NT2/D1 (cell line): ENCODE results near the gene NT5C3B.

Experiments
- DNase-seq: peaks from one replicate; pipeline ENCODE4 v3.0.0-alpha.2; 2011; ENCODE audit warnings: low read depth, low spot score
- H3K27me3 ChIP-seq: 2 replicates; pipeline ENCODE4 v1.6.0; 2011; ENCODE audit warnings: mild to moderate bottlenecking; ENCODE audit not compliant: insufficient read length, insufficient read depth
- H3K36me3 ChIP-seq: 2 replicates; pipeline ENCODE4 v1.6.1; 2011; ENCODE audit warnings: mild to moderate bottlenecking, low read length, mixed read lengths; ENCODE audit not compliant: insufficient read depth, insufficient read length
- H3K4me1 ChIP-seq: 2 replicates; pipeline ENCODE4 v1.5.1; 2011; ENCODE audit not compliant: insufficient read depth, insufficient read length
- H3K4me3 ChIP-seq: 2 replicates; pipeline ENCODE4 v1.5.1; 2011; ENCODE audit warnings: low read depth; ENCODE audit not compliant: insufficient read length
- H3K9ac ChIP-seq: 2 replicates; pipeline ENCODE4 v1.6.0; 2011; ENCODE audit warnings: low read depth; ENCODE audit not compliant: insufficient read length
- H3K9me3 ChIP-seq: 2 replicates; pipeline ENCODE4 v1.5.1; 2011; ENCODE audit warnings: mild to moderate bottlenecking, low read length; ENCODE audit not compliant: insufficient read depth
- SUZ12 ChIP-seq: IDR thresholded peaks from 2 replicates; pipeline ENCODE4 v1.6.1; 2011; ENCODE audit not compliant: insufficient read length, insufficient read depth; ENCODE audit errors: extremely low read depth
- YY1 ChIP-seq: IDR thresholded peaks from 2 replicates; pipeline ENCODE4 v1.6.1; 2011; ENCODE audit not compliant: insufficient read length, insufficient read depth
- ZNF274 ChIP-seq: IDR thresholded peaks from 2 replicates; pipeline ENCODE4 v1.6.1; 2011; ENCODE audit warnings: mild to moderate bottlenecking, low read depth, low read length

The NT5C3B gene

DNA sequence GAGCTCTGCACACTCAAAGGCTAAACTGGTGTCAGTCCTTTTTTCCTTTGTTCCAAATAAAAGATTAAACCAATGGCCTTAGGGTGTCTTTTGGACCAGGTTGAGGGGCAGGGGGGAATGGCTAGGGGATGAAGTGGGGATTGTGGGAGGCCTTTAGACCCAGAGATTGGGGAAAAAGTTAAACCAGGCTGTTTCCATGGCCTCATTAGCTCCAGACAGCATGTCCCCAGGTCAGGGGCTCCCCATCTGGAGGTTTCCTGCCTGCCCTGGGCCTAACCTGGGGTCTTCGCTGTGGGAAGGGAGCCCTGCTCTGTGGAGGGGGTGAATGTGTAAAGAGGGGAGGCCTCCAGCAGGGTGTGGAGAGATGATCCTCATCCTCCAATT lies 12.9 kb downstream of the NT5C3B start:
- TF ChIP-seq SUZ12 (no peak), YY1 (no peak), ZNF274 (no peak)
- Histone ChIP-seq H3K4me1 (peaks cover 15% of the 10 kb centered on the region), H3K9me3 (no peaks in the 10 kb centered on the region), H3K27me3 (no peaks in the 10 kb centered on the region), H3K9ac (no peak overlapping the region), H3K36me3 (peaks cover 76% of the 10 kb centered on the region), H3K4me3 (no peak overlapping the region)
- DNase-seq, result no peak

- no peak overlapping the region for H3K9ac ChIP-seq
- H3K27me3 ChIP-seq, result no peaks in the 10 kb centered on the region
- no peak for TF ChIP-seq SUZ12
- no peak for TF ChIP-seq YY1
- TF ChIP-seq ZNF274, result no peak
- DNase-seq, result no peak
- H3K4me1 ChIP-seq, result peaks cover 18% of the 10 kb centered on the region
- no peak overlapping the region for H3K4me3 ChIP-seq
- no peaks in the 10 kb centered on the region for H3K9me3 ChIP-seq
- H3K36me3 ChIP-seq, result peaks cover 73% of the 10 kb centered on the region
Measured at GRCh38 chr17:41822216-41823140, 13.6 kb downstream of the NT5C3B start.

DNA sequence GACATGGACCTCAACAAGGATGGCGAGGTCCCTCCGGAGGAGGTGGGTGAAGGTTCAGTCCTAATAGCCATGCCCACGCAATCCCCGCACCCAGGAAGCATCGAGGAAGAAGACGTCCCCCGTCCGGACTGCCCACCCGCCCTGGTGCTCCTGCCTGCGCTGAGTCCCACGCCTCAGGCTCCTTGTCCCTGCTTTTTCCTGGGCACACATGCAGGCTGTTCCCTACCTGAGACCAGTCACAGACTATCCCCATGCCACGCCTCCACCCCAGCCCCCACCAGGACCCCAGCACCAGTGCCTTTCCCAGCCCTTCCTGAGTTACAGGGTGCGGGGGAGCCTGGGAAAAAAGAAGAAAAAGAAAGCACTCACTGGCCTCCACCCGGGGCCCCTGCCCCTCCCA lies 14.3 kb downstream of the NT5C3B start:
- TF ChIP-seq ZNF274 (no peak), SUZ12 (no peak), YY1 (no peak)
- H3K4me1 ChIP-seq, result peaks cover 22% of the 10 kb centered on the region
- no peaks in the 10 kb centered on the region for H3K27me3 ChIP-seq
- no peaks in the 10 kb centered on the region for H3K9me3 ChIP-seq
- H3K36me3 ChIP-seq, result peaks cover 77% of the 10 kb centered on the region
- no peak overlapping the region for H3K9ac ChIP-seq
- H3K4me3 ChIP-seq, result no peak overlapping the region
- DNase-seq, result no peak

DNA sequence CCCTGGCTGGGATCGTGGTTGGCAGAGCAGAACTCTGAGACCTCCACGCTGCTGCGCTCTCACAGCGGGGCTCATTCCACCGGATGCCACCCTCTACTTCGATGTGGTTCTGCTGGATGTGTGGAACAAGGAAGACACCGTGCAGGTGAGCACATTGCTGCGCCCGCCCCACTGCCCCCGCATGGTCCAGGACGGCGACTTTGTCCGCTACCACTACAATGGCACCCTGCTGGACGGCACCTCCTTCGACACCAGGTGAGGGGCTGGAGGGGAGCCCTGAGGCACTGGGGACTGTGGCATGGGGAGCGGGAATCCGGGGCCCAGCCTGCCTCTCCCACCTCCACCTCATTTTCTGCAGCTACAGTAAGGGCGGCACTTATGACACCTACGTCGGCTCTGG lies 18.0 kb downstream of the NT5C3B start:
- H3K9ac ChIP-seq, result no peak overlapping the region
- TF ChIP-seq YY1 (no peak), ZNF274 (no peak)
- H3K36me3 ChIP-seq, result peaks cover 71% of the 10 kb centered on the region
- no peak for DNase-seq
- H3K4me3 ChIP-seq, result no peak overlapping the region
- H3K9me3 ChIP-seq, result no peaks in the 10 kb centered on the region
- no peaks in the 10 kb centered on the region for H3K27me3 ChIP-seq
- H3K4me1 ChIP-seq, result peaks cover 26% of the 10 kb centered on the region

DNA sequence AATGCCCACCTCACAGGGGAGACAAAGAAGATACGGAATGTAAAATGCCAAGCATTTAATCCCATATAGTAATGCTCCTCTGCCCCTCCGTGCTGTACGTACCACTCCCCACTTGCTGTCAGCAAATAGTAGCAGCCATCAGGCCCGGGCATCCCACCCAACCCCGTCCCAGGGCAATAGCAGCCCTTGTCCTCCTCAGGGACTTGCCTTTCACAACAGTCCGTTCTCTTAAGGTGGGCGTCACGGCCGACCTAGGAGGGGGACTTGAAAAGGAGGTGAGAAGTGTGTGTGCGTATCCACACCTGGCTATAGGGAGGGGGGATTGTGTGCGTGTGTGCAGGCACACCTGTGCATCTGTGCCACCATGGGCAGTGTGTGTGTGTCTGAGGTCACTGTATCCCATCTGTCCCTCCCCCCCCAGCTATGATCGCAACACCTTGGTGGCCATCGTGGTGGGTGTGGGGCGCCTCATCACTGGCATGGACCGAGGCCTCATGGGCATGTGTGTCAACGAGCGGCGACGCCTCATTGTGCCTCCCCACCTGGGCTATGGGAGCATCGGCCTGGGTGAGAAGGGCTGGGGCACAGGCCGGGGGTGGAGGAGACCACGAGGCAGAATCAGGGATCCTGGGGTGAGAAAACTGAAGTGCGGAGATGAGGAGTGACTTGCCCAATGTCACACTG lies 19.3 kb downstream of the NT5C3B start:
- Histone ChIP-seq H3K27me3 (no peaks in the 10 kb centered on the region), H3K36me3 (peaks cover 61% of the 10 kb centered on the region), H3K9ac (no peak overlapping the region), H3K4me3 (no peak overlapping the region), H3K9me3 (no peaks in the 10 kb centered on the region), H3K4me1 (peaks cover 26% of the 10 kb centered on the region)
- DNase-seq, result no peak
- TF ChIP-seq SUZ12 (no peak), YY1 (no peak), ZNF274 (no peak)

- H3K4me3 ChIP-seq, result peak overlapping the region; percentile 87
- H3K9ac ChIP-seq, result peak overlapping the region; percentile 91
- TF ChIP-seq SUZ12 (no peak), ZNF274 (no peak), YY1 (no peak)
- H3K4me1 ChIP-seq, result peaks cover 26% of the 10 kb centered on the region
- DNase-seq, result no peak
- H3K36me3 ChIP-seq, result peaks cover 47% of the 10 kb centered on the region
- no peaks in the 10 kb centered on the region for H3K9me3 ChIP-seq
- no peaks in the 10 kb centered on the region for H3K27me3 ChIP-seq
Measured at GRCh38 chr17:41814195-41814594, 21.8 kb downstream of the NT5C3B start.

DNA sequence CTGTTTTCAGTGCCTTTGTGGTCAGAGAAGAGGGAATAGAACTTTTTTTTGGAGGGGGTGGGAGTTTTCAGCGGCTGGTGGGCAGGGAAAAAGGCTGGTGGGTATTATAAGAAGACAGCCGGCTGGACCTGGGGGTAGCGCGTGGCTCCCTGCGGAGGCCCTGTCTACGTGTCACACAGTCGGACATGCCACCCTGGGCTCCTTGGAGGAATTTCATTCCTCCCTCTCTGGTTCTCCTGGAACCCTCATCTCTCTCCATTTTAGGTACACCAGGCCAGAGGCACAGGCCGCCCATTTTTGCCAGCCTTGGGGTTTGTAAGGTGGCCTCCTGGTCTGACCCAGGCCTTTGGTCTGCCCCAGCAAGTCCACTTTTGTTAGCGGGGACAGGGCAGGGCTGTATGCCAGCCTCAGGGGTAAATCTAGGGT lies 22.3 kb downstream of the NT5C3B start:
- TF ChIP-seq ZNF274 (no peak), SUZ12 (no peak), YY1 (no peak)
- Histone ChIP-seq H3K27me3 (no peaks in the 10 kb centered on the region), H3K4me1 (peaks cover 22% of the 10 kb centered on the region), H3K9me3 (no peaks in the 10 kb centered on the region), H3K9ac (peak overlapping the region; percentile 91), H3K4me3 (peak overlapping the region; percentile 87), H3K36me3 (peaks cover 46% of the 10 kb centered on the region)
- no peak for DNase-seq
